ENCODE measurements around the gene ALOX15.
"Not testable (repeated sequence)": the region's sequence is repeated elsewhere in the genome, so short reads cannot be mapped to it uniquely, and the experiment has no call there.

ALOX15 gene, protein sequence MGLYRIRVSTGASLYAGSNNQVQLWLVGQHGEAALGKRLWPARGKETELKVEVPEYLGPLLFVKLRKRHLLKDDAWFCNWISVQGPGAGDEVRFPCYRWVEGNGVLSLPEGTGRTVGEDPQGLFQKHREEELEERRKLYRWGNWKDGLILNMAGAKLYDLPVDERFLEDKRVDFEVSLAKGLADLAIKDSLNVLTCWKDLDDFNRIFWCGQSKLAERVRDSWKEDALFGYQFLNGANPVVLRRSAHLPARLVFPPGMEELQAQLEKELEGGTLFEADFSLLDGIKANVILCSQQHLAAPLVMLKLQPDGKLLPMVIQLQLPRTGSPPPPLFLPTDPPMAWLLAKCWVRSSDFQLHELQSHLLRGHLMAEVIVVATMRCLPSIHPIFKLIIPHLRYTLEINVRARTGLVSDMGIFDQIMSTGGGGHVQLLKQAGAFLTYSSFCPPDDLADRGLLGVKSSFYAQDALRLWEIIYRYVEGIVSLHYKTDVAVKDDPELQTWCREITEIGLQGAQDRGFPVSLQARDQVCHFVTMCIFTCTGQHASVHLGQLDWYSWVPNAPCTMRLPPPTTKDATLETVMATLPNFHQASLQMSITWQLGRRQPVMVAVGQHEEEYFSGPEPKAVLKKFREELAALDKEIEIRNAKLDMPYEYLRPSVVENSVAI

DNA sequence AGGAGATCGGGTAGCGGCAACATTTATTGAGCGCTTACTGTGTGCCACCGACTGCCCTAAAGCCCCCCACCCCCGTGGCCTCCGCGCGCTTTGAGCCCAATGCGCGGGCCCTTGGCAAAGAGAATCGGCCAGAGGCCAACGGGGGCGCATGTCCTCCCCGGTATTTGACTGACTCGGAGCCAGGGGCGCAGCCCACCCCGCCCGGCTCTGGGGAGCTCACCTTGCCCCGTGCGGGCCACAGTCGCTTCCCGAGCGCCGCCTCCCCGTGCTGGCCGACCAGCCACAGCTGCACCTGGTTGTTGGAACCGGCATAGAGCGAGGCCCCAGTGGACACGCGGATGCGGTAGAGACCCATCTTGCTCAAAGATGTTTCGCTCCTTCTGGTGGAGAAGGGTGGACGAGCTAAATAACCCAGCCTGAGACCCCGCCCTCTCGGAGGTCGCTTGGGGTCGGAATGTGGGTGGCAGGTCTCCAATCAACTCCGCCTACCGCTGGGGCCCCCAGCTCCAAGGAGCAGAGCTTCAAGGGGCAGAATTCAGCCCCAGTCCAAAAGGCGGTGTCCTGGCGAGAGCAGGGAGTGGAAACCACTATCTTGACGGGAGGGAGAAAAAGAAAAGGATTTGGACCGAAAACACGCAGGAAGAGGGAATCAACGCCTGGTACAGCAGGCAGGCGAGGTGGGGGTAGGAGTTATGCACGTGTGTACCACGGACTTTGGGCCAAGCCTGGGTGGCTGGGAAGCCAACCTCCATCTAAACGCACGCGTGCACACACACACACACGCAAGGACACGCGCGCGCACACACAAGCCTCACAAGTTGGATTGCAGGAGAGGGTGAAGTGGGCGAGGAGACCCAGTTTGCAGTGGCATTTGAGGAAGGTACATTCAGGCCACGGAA lies at the start of gene ALOX15:
TSS of gene ALOX15 (minus strand) at position 382 of the 899 bp plus-strand sequence. CDS start at position 355, 27 bp downstream.
- DNase-seq = no peak

DNA sequence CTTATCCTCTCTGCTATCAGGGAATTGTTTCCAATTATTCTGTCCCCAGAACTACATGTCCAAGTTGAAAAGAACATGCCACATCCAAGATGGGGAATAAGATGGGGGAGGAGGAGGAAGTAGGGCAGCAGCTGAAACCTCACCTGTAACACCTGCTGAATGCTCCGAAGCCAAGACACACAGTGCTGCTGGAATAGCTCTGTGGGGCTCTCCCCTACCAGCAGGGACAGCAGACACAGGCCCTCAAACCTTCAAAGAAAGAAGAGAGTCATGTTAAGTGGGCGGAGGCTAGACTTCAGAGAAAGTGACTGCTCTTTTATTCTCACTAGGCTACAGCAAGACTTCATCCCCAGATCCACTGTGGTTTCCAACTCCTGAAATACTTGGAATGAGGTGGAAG lies 49.3 kb upstream of the ALOX15 start:
- no peak for DNase-seq

DNA sequence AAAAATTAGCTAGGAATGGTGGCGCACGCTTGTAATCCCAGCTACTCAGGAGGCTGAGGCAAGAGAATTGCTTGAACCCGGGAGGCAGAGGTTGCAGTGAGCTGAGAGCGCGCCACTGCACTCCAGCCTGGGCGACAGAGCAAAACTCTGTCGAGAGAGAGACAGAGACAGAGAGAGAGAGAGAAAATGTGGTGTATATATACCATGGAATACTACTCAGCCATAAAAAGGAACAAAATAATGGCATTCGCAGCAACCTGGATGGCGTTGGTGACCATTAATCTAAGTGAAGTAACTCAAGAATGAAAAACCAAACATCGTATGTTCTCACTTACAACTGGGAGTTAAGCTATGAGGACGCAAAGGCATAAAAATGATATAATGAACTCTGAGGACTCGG lies 48.4 kb upstream of the ALOX15 start:
- DNase-seq = not testable (repeated sequence)

DNA sequence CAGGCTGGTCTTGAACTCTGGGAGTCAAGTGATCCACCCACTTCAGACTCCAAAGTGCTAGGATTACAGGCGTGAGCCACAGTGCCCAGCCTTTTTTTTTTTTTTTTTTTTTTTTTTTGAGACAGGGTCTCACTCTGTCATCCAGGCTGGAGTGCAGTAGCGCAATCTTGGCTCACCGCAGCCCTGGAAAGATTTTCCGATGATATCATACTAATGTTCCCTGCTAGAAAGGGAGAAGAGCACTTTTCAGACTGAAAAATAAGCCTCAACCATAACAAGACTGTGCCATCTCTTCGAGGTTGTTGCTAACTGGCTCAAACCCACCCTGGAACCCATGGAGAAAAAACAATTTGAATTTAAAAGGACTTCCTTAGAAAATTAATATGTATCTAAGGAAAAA lies 42.3 kb upstream of the ALOX15 start:
- DNase-seq = not testable (repeated sequence)

DNA sequence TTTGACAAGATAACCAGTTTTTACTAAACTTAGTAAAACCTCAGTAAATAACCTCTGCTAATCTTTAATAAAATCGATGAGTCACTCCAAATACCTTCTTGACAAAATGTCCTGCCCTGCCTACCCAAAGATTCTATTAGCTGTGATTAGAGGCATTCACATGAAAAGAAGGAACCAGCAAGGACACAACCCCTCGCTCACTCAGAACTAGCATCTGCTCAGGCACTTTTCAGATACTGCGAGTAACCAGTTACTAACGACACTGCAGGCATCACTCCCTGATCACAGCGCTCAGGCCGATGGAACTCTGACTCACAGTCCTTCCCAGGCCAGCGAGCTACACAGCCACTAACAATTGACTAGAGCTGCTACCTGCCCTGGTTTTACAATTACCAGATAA lies 38.2 kb upstream of the ALOX15 start:
- DNase-seq = peak; percentile 87

DNA sequence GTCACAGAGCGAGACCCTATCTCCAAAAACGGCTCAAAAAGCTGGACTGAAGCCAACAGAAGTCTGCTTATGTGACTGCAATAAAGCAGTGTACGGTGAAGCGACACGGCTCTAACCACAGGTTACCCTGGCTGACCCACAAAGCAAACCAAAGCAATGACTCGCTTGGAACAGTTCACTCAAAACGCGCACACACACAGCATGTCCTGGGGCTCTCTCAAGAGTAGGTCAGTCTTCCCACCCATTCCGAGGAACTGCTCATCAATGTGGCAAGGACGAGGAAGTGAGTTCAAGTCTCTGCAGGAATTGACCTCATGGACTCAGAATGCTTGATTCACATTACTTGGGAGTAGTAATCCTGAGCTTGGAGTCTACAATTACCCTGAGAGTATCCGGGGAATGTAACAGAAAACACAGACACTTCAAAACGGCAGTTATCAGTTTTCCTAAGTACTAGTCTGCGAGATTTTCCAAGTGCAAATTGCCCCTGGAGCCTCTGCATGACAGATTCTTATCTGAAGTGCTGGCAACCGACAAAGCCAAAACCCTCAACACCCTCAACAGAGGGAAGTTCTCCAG lies 37.1 kb upstream of the ALOX15 start:
- DNase-seq = peak; percentile 69

DNA sequence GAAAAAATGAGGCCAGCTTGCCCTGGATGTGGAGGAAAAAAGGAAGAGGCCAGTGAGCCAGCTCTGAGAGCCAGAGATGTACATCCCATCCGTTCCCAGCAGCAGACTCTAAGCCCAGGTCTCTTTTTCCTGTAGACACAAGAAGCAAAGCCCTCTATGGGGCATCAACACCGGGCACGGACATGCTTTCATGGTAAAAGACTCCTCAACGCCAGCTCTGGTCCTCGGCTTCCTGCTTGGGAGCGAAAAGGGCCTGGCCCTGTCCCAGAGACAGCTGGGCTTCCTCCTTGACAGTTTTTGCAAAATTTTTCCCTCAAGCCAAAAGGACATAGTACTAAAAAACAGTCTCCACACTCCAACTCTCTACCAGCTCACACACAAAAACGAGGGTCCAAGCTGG lies 35.3 kb upstream of the ALOX15 start:
- no peak for DNase-seq

DNA sequence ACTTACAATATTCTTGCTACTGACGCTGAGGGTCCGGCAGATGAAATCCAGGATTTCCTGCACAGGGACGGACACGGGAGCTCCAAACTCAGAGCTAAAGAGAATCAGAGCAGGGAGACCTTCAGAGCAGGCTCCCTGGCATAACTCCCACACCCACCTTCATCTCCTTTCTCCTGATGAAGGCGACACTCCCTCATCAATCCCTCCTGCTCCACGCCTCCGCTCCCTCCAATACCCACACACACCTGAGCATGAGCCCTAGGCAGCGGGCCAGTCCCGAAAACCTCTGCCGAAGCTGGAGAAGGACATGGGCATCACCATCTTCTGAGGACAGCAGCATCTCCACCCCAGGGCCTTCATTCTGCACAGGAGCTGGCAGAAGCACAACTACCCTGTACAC lies 34.3 kb upstream of the ALOX15 start:
- no peak for DNase-seq

DNA sequence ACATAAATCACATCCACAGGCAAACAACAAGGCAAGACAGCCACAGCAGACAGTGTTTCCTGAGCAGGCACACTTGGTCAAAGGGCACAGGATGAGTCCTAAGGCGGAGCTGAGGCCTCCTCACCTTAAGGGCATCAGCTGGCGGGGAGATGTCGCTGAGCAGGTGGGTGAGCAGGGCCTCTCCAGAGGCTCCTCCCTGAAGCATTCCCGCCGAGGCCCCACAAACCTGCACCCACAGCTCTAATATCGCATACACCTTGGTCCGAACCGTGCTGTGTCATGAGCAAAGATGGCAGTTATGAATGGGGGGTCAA lies 33.2 kb upstream of the ALOX15 start:
- no peak for DNase-seq

DNA sequence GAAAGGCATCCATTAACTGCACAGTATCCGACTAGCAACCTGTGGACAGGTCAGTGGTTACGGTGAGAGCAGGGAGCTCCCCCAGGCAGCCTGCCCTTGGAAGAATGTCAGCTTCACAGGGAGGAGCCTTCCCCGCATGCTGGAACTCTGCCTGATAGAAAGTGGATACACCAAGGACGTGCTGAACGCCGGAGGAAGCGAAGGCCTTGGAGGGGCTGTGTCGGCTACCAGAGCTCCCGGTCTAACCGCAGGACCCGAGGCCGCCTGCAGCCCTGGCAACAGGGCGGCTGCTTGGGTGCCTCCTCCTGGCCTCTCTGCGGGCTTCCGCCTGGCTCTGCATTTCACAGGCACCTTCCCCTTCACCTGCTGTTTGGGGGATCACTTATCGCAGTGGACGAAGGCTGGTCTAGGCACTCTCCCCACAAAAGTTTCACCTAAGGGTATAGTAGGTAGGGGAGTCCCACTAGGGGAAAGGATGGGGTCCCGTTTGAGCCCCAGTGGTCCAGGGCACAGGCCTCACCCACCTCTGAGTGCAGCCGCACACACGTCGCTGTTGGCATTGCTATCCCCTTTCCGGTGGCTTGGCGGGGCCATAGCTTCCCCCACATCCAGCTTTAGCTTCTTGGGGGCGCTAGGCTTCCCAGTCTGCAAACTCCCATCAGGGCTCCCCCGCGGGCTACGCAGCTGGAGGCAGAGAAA lies 32.7 kb upstream of the ALOX15 start:
- DNase-seq = no peak

DNA sequence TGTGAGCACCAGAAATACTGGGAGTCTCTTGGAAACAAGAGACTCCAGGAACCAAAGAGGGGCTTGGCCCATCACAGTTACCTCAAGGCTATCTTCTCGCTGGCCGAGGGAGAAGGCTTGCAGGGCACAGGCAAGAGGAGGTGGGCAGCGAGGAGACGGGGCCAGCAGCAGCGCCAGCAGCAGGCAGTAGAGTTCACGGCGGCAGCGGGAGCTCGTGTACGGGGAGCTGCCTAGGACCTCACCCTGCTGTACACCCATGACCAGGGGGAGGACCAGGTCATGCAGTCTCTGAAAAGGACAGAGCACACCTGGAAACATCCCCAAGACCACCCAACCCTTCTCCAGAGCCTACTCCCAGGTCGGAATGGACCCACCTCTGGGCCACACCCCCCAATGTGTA lies 31.7 kb upstream of the ALOX15 start:
- DNase-seq = no peak

DNA sequence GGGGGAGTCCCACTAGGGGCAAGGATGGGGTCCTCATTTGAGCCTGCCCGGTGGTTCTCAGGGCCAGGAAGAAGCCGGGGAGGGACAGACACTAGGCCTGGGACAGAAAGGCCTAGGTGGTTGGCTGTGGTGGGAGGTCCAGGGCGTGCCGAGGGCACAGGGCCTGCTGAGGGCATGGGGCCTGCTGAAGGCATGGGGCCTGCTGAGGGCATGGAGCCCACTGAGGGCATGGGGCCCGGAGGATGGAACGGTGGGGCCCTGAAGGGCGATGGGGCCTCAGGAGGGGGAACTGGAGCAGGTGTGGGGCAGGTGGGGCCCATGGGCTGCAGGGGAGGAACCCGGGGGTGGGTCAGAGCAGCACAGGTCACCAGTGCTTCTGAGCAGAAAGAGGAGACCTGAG lies 31.3 kb upstream of the ALOX15 start:
- no peak for DNase-seq

DNA sequence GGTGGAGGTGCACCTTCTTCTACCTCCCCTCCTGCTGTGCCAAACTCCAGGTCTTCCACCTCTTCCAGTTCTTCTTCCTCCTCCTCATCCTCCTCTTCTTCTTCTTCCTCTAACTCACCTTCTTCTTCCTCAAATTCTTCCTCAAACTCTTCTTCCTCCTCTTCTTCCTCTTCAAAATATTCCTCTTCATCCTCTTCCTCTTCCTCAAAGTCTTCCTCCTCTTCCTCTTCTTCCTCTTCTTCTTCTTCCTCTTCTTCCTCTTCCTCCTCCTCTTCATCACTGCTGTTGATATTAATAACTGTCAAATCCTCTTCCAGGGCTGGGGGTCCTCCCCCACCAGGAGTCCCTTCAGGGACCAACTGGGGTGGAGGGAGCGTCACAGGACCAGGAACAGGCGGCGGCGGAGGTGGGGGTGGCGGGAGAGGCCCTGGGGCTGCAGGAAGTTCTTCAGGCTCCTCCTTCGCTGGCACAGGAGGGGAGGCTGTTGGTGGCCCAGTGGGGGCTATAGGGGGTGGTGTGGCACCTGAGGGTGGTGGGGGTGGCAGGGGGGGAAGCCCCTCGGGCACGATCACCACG lies 30.7 kb upstream of the ALOX15 start:
- no peak for DNase-seq

DNA sequence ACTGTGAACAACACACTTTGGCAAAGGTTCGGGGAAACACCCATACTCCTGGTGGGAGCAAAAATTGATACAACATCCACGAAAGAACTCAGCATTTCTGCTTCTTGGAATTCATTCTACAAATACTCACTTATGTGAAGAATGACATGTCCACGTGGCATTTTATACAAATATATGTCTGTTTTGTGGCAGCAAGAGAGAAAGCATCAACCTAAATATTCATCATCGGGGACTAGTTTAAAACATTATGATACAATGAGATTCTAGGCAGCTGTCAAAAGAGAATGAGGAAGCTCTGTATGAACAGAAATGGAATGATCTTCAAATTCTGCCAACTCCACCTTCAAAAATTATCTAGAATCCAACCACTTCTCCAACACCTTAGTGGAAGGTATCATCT lies 25.7 kb upstream of the ALOX15 start:
- no peak for DNase-seq

DNA sequence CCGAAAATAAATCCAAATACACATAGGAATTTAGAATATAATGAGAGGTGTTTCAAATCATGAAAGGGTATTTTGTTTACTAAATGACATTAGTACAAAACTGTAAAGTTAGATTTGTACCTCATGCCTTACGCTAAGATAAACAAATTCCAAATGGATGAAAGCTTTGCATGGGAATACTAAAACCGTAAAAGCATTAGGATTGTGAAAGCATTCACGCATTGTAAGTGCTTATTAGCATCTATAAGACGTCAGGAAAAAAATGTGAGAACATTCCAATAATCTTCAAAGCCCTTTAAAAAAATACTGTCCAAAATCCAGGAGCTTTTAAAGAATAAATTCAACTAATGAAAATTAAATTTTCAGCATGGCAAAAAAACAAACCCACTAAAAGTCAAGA lies 24.8 kb upstream of the ALOX15 start:
- no peak for DNase-seq

DNA sequence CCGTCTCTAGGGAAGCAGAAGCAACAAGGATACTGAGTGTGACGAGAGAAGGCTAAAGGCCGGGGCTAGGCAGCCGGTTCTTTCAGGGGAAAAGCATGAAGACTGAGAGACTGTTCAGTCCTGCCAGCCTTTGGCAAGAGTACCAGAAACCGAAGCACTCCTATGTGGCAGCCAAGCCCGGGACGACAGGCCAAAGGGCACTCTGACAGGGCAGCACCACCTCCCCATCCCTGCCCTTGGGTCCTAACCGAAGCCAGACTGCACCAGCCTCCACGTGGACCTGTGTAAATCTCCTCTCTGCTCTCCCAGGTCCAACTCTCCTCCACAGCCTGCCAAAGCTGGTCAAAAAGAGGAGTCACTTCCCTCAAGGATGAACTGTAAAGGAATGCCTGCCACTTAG lies 23.5 kb upstream of the ALOX15 start:
- DNase-seq = no peak

DNA sequence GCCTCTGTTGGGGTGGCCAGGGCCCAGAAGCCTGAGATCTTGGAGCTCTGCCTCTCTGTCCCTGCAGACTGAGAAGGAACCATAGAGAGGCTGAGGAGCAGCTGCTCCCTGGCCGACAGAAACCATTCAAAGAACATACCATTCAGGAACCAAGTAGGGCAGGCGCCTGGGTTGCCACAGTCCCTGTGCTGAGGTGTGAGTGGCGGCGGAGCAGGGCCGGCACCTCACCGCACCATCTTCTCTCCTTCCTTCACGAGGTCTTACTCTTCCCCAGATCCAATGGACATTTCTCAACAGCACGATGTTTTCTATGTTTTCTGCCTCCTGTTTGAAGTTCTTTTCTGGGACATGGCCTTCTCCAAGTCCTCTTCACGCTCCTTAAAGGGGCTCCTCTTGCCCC lies 22.8 kb upstream of the ALOX15 start:
- no peak for DNase-seq

DNA sequence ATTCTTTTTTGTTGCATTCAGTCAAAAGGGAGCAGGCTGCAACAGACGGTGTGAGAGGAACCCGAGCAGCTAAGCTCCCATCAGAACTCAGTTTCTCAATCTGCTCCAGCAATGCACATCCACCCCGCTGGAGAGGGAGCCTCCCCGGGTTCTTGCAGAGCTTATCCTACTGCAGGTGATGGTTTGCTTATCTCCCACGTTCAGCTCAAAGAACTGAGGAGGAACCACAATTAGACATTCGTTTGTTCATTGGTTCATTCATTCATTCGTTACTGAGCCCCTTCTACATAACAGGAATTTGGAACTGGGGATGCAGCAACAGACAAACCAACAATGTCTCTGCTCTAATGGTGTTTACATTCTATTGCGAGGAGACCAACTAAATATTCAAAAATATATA lies 22.2 kb upstream of the ALOX15 start:
- DNase-seq = no peak

DNA sequence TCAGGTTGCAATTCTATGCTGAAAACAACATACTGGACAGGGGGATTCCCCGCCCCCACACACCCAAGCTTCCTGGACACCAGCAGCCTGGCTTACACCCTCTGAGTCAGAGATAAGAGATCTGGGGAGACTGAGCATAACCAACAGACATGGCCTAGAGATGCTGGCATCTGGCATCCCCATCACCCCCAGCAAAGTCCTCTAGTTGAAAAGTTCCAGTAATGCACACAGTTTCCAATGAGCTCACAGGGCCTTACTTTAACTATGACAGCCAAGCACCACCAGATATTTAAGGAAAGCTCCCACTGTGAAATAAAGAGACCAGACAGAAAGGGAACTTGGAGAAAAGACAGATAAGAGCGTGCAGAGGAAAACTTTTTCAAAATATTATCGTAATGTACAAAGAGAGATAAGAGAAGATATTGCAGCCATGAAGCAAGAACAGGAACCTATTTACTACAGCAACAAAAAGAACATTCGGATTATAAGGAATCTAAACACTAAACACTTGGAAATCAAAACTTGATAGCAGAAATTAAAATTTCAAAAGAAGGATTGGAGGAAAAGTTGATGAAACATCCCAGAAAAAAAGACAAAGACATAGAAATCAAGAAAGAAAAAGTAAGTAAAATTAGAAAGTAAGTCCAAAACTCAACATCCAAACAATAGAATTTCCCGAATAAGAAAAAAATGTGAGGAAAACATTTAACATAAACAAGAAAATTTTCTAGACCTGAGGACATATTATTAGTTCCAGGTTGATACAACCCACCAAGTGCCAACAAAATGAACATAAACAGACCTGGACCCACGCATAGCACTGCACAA lies 17.2 kb upstream of the ALOX15 start:
- peak; percentile 38 for DNase-seq

DNA sequence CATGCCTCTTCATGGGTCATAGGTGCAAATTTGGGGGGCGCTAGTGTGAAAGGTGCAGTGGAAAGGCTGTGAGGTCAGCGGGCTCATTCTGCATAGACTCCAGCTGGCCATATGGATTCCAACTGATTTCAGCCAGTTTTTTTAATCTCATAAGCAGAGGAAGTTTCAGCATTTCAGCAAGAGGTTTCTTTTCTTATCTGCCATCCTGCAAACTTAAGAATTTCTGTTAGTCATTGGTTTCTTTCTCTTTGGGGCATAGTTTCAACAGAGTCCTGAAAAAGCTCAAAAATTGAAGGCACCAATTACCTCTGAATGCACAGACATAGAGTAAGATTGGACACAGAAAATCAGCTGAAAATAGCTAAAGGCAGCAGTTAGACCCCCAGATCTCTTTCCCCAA lies 16.2 kb upstream of the ALOX15 start:
- no peak for DNase-seq

DNA sequence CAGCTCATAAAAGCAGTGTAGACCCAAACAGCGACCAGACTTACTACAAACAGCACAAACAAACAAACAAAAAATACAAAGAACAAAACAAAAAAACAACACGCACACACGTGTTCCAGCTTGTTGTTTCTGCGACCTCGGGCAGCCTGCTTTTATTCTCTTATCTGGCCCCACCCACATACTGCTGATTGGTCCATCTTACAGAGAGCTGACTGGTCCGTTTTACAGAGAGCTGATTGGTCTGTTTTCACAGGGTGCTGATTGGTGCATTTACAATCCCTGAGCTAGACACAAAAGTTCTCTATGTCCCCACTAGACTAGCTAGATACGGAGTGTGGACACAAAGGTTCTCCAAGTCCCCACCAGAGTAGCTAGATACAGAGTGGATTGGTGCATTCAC lies 14.5 kb upstream of the ALOX15 start:
- not testable (repeated sequence) for DNase-seq
